Stomach smooth muscle (tissue), 2 donors: ENCODE results near the gene PDGFRB.

Source experiments
- H3K27ac ChIP-seq: one replicate; pipeline ENCODE4 v1.7.0; 2013; ENCODE audit warnings: mild to moderate bottlenecking, low read length, inconsistent platforms
- H3K27me3 ChIP-seq, 2 donors: one replicate each; pipeline ENCODE4 v1.7.0; 2013; ENCODE audit warnings: low read length in 2 of 2; ENCODE audit not compliant: insufficient read depth in 2 of 2, control insufficient read depth in 1 of 2
- H3K36me3 ChIP-seq, 2 donors: one replicate each; pipeline ENCODE4 v1.7.0; 2013; ENCODE audit warnings: low read length in 2 of 2; ENCODE audit not compliant: control insufficient read depth in 2 of 2, insufficient read depth in 2 of 2
- H3K4me1 ChIP-seq: one replicate; pipeline ENCODE4 v1.7.0; 2013; ENCODE audit warnings: low read length; ENCODE audit not compliant: control insufficient read depth, insufficient read depth
- H3K4me3 ChIP-seq, 2 donors: one replicate each; pipeline ENCODE4 v1.7.0; 2013; ENCODE audit warnings: low read length in 2 of 2
- H3K9ac ChIP-seq, 2 donors: one replicate each; pipeline ENCODE4 v1.7.0; 2013; ENCODE audit warnings: low read length in 2 of 2, mild to moderate bottlenecking in 1 of 2
- H3K9me3 ChIP-seq, 2 donors: one replicate each; pipeline ENCODE4 v1.7.0; 2013; ENCODE audit warnings: low read length in 2 of 2; ENCODE audit not compliant: control insufficient read depth in 2 of 2
- donor health status: healthy.
- donor health status: Pancreatic carcinoma.

Gene PDGFRB

DNA sequence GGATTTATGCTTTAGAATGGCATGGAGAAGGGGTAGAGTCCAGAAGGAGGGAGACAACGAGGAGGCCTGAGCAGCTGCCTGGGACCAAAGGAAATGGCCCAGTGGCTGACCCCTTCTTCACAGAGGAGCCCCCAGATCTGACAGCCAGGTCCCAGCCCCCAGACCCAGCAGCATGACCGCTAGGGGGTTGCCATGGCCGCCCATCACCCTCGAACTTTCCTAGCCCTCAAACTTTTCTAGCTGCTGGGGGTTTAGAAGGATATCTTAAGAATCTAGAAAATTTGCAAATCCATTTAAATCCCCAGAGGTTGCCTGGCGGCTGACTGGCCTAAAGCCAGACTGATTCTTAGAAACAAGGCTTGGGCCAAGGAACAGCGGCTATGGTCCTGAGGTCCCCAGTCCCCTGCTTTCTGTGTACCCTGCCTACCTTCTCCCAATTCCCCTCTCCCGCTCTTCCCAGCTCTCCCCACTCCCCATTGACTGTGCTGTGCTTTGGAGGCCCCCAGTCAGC lies 972 bp downstream of the PDGFRB start:
- peak overlapping the region; percentile 55 to 81 for H3K4me3 ChIP-seq

DNA sequence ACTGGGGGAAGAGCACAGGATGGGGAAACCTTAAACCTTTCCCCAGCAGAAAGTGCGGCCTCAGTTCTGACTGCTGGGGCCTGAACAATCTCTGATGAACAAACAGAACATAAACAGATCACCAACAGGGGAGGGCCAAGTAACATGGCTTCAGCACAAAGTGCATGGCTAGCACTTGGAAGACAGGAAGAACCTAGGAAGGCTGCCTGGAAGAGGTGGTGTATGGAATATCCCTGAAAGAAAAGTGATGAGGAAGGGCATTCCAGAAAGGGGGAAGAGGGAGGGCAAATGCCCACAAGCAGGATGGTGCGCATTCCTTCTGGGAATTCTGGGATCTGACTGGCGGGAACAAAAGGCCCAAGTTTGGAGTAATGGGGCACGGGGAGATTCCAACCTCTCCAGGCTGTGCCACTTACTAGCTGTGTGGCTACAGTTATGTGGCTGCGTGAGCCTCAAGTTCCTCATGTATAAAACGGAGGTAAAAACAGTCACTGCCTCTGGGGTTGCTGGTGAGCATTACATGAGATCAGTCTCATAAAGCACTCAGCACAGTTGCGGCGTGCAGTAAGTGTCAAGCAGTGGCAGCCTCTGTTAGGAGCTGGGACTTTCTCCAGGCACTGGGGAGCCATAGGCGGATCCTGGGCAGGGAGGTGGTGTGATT lies 1.6 kb downstream of the PDGFRB start:
- peaks cover 34% of the 10 kb centered on the region for H3K4me1 ChIP-seq
- peak overlapping the region; percentile 31 for H3K27ac ChIP-seq
- peak overlapping the region; percentile 38 to 81 for H3K4me3 ChIP-seq

More for the DNA sequence above, 972 bp downstream of the PDGFRB start:
- H3K36me3 ChIP-seq, result no peaks in the 10 kb centered on the region
- peak overlapping the region; percentile 62 to 64 for H3K9ac ChIP-seq
- H3K27me3 ChIP-seq, result no peaks in the 10 kb centered on the region
- H3K9me3 ChIP-seq, result no peaks in the 10 kb centered on the region
- peak overlapping the region; percentile 31 for H3K27ac ChIP-seq
- H3K4me1 ChIP-seq, result peaks cover 35% of the 10 kb centered on the region

DNA sequence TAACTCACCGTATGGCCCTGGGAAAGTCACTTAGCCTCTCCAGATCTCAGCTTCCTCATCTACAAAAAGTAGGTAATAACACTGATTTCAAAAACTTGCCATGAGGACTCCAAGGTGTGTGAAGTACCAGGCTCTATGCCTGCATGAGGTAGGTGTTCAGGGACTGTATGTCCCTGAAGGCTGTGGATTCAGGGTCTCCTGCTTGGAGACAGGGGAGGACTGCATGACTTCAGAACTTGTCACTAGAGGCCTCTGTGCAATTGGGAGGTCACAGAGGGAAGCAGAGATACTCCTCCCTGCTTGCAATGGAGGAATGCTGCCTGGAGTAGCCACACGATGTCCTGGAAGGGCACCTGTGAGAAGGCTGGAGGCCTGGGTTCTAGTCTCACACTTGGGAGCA lies 2.2 kb downstream of the PDGFRB start:
- Histone ChIP-seq H3K9me3 (no peaks in the 10 kb centered on the region), H3K27me3 (no peaks in the 10 kb centered on the region), H3K4me3 (peak overlapping the region in 1 of 2 donors; percentile 81), H3K9ac (peak overlapping the region in 1 of 2 donors; percentile 29), H3K27ac (peak overlapping the region; percentile 31), H3K36me3 (no peaks in the 10 kb centered on the region), H3K4me1 (peaks cover 33% of the 10 kb centered on the region)

More for the DNA sequence above, 1.6 kb downstream of the PDGFRB start:
- no peaks in the 10 kb centered on the region for H3K9me3 ChIP-seq
- no peaks in the 10 kb centered on the region for H3K27me3 ChIP-seq
- H3K36me3 ChIP-seq, result no peaks in the 10 kb centered on the region
- H3K9ac ChIP-seq, result peak overlapping the region; percentile 36 to 64

DNA sequence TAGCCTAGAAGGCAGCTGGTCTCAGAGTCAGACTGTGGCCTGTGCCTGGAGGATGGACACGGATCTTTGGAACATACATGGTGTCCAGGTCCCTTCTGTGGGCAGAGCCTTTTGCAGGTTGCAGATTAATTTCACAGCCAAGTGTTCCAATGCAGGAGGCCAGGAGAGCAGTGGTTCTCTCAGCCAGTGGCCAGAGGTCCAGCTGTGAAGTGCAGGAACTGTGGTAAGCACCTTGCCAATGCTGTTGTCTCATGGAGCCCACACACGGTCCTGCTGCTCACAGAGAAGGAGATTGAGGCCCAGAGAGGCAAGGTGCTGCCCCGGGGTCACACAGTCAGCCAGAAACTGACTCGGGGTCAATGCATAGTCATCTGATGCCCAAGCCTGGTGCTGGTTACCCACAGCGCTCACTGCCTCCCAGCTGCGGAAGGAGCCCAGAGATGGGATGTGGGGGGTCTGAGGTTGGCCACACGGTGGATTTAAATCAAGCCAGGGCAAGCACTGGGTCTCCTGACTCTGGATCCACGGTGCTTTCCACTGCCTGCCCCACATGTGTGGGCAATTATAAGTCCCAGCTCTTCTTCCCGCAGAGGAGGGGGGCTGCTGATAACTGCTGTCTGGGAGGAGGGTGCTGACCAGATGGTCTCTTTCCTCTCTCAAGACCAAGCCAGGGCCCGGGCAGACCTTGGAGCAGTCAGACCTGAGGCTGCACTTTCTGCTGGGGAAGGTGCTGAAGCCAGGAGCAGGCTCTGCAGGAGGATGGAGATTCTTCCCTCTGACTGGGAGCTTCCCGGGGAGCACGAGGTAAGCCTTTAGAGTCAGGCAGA lies 2.8 kb downstream of the PDGFRB start:
- H3K27ac ChIP-seq, result no peak overlapping the region
- no peak overlapping the region for H3K9ac ChIP-seq
- peaks cover 38% of the 10 kb centered on the region for H3K4me1 ChIP-seq
- peak overlapping the region; percentile 35 to 81 for H3K4me3 ChIP-seq
- H3K9me3 ChIP-seq, result no peaks in the 10 kb centered on the region
- H3K27me3 ChIP-seq, result no peaks in the 10 kb centered on the region
- no peaks in the 10 kb centered on the region for H3K36me3 ChIP-seq

DNA sequence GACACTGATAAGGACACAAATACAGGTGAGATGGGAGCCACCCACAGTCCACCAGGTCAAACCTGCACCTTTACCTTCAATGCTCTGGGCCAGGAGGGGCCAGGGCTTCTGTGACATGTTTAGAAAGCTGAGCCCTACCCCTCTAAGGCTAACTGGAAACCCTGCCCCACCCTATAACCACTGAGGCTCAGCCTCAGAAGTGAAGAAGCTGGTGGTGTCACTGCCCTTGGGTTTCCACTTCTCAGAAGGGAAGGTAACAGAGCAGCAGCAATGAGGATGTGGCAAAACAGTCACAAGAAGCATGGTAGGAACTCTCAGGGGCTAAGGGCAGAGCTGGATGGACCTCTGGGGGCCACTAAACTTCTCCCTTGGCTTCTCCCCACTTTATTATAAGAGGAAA lies 6.0 kb downstream of the PDGFRB start:
- H3K9me3 ChIP-seq, result no peaks in the 10 kb centered on the region
- no peak overlapping the region for H3K4me3 ChIP-seq
- no peak overlapping the region for H3K9ac ChIP-seq
- no peak overlapping the region for H3K27ac ChIP-seq
- H3K27me3 ChIP-seq, result no peaks in the 10 kb centered on the region
- peaks cover 20% of the 10 kb centered on the region for H3K4me1 ChIP-seq
- H3K36me3 ChIP-seq, result no peaks in the 10 kb centered on the region

DNA sequence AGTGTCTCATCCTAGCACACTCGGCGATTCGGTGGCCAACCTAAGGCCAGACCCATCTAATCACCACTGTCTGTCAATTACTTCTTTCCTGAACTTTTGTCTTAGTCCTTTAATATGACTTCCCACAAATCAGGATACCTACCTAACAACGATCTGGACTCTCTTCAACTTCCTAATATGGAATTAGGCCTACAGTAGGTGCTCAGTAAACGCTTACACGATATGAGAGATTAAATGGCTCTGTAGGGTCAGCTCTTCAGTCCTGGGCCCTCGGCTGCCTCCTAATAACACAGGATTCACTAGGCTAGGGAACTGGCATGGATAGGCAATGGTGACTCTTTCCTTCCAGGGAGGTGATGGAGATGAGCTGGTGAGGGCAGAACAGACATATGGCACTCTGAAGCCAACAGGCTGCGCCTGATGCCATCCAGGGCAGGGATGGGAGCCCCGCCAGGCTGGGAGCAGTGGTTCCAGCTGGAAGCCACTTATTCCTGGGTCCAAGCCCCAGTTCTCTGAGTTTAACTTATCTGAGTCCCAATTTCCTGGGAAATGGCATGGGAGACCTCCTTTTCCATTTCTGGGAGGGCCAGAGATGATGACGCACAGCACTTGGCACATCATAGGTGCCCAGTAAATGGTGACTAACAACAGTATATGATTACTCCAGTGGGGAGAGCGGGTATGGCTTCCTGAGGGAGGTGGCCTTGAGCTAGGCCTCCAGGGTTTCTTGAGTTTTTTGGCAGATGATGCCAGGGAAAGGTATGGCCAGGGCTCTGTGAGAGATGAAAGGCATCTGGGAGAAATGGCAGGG lies 7.3 kb downstream of the PDGFRB start:
- H3K9ac ChIP-seq, result peak overlapping the region in 1 of 2 donors; percentile 4
- H3K4me3 ChIP-seq, result no peak overlapping the region
- H3K4me1 ChIP-seq, result peaks cover 22% of the 10 kb centered on the region
- H3K36me3 ChIP-seq, result no peaks in the 10 kb centered on the region
- H3K9me3 ChIP-seq, result no peaks in the 10 kb centered on the region
- no peaks in the 10 kb centered on the region for H3K27me3 ChIP-seq
- no peak overlapping the region for H3K27ac ChIP-seq

DNA sequence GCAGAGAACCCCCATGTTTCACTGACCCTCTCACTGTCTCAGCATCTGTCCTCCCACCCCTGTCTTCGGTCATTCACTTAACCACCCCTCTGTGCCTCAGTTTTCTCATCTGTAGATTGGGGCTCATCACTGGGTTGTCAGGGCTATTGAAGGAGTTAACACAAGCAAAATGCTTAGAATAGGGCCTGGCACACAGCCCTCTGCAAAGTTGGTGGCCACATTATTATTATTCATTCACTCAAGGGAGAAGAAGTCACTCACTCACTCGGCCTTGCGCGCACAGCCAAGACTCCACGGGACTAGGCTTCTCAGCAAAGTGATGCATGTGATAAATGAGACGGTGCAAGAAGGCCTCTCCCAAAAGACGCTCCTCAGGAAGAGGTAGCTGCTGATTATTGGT lies 8.0 kb downstream of the PDGFRB start:
- Histone ChIP-seq H3K27ac (no peak overlapping the region), H3K9ac (no peak overlapping the region), H3K4me3 (peak overlapping the region in 1 of 2 donors; percentile 15), H3K4me1 (peaks cover 27% of the 10 kb centered on the region), H3K27me3 (no peaks in the 10 kb centered on the region), H3K9me3 (no peaks in the 10 kb centered on the region), H3K36me3 (no peaks in the 10 kb centered on the region)

DNA sequence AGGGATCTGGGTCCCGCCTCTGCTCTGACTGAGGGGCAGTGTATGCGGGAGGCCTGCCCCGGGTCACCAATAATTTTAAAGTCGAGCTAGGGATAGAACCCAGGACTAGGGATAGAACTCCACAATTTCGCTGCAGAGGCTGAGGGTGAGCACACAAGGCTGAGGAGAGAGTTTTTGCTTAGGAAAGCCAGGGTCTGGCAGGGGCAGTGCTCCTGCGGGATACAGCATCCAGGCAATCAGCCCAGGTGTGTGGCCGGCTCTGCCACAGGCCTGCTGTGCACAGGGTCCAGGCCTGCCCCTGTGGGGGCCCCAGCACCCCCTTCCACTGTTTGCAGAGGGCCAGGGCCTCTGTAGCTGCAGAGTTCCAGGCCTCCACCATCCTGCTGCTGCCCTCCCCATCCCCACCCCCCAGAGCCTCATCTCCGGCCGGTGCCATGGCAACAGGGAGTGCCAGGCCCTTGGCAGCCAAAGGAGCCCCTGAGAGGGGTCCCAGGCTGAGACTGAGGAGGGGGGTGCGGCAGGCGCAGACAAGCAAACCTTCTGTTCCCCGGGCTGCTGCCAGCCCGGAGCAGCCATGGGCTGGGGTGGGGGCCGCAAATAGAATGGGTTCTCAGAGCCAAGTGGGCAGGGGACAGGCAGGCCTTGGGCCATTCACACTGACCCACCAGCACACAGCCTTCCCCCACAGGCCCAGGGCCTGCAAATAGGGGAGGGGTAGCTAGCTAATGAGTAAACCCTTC lies 8.6 kb downstream of the PDGFRB start:
- H3K9me3 ChIP-seq, result no peaks in the 10 kb centered on the region
- peaks cover 32% of the 10 kb centered on the region for H3K4me1 ChIP-seq
- H3K27ac ChIP-seq, result peak overlapping the region; percentile 18
- H3K4me3 ChIP-seq, result peak overlapping the region in 1 of 2 donors; percentile 15
- no peak overlapping the region for H3K9ac ChIP-seq
- no peaks in the 10 kb centered on the region for H3K36me3 ChIP-seq
- no peaks in the 10 kb centered on the region for H3K27me3 ChIP-seq

DNA sequence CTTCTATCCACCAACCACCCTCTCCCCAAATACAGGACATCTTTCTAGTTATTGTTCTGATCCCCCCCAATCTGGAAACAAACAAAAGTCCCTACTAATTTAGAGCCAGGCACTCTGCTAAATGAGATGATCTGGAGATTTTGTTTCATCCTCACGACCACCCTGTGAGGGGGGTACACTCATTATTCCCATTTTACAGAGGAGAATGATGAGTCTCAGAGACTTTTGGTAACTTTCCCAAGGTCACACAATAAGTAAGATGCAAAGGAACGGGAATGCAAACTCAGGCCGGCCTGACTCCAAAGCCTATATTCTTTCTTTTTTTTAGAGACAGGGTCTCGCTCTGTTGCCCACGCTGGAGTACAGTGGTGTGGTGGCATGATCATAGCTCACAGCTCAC lies 9.4 kb downstream of the PDGFRB start:
- Histone ChIP-seq H3K9ac (no peak overlapping the region), H3K9me3 (no peaks in the 10 kb centered on the region), H3K27ac (peak overlapping the region; percentile 18), H3K4me1 (peaks cover 40% of the 10 kb centered on the region), H3K27me3 (no peaks in the 10 kb centered on the region), H3K36me3 (no peaks in the 10 kb centered on the region), H3K4me3 (no peak overlapping the region)

DNA sequence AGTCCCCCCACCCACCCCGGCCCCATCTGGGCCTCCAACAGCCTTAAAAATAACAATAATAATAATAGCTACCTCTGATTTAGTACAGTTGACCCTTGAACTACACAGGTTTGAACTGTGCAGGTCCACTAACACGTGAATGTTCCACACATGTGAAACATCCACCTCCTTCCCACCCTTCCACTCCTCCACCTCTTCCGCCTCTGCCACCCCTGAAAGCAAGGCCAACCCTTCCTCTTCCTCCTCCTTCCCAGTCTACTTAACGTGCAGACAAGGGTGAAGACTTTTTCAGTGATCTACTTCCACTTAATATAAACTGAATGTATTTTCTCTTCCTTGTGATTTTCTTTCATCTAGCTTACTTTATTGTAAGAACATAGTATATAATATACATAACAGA lies 10.8 kb downstream of the PDGFRB start:
- H3K4me1 ChIP-seq, result peaks cover 53% of the 10 kb centered on the region
- no peak overlapping the region for H3K4me3 ChIP-seq
- no peaks in the 10 kb centered on the region for H3K27me3 ChIP-seq
- no peak overlapping the region for H3K27ac ChIP-seq
- H3K9me3 ChIP-seq, result no peaks in the 10 kb centered on the region
- no peaks in the 10 kb centered on the region for H3K36me3 ChIP-seq
- no peak overlapping the region for H3K9ac ChIP-seq
